ENCODE measurements around the gene PSEN2.
"Not testable (repeated sequence)": the region's sequence is repeated elsewhere in the genome, so short reads cannot be mapped to it uniquely, and the experiment has no call there.

Gene PSEN2

GRCh38 chr1:226920446-226920894 is 50.1 kb downstream of the PSEN2 start:
- DNase-seq = no peak

GRCh38 chr1:226921504-226921903 is 51.1 kb downstream of the PSEN2 start:
- no peak for DNase-seq

- DNase-seq = not testable (repeated sequence)
These were observed 59.1 kb downstream of the PSEN2 start for GRCh38 chr1:226929260-226930111.

- no peak for DNase-seq
These were observed 64.2 kb downstream of the PSEN2 start for GRCh38 chr1:226934483-226935237.

- DNase-seq = no peak
These were observed 67.7 kb downstream of the PSEN2 start for GRCh38 chr1:226937940-226938725.

- DNase-seq = no peak
These were observed 68.6 kb downstream of the PSEN2 start for GRCh38 chr1:226938903-226939437.

- DNase-seq = peak; percentile 53
These were observed 69.1 kb downstream of the PSEN2 start for GRCh38 chr1:226939438-226940028.

- DNase-seq = peak; percentile 99
These were observed 69.8 kb downstream of the PSEN2 start, which contains the start of gene COQ8A for GRCh38 chr1:226940029-226940805. TSS of gene COQ8A (plus strand) at chr1:226940294. CDS start at chr1:226961386, 21,092 bp downstream.

- no peak for DNase-seq
These were observed 70.3 kb downstream of the PSEN2 start for GRCh38 chr1:226940806-226941067.

- no peak for DNase-seq
These were observed 72.0 kb downstream of the PSEN2 start for GRCh38 chr1:226942392-226942791.

GRCh38 chr1:226943156-226943555 is 72.7 kb downstream of the PSEN2 start:
- DNase-seq = no peak

GRCh38 chr1:226943927-226944326 is 73.5 kb downstream of the PSEN2 start:
- DNase-seq = no peak

GRCh38 chr1:226945106-226945857 is 74.9 kb downstream of the PSEN2 start:
- DNase-seq = no peak

Data from activated CD4-positive, alpha-beta T cell treated with anti-CD3 and anti-CD28 coated beads for 1 hour (primary cell).